HCT116 (cell line): ENCODE results near the gene FOXO6. TPM values are rescaled to one million over a fixed set of nuclear protein-coding genes. Genes with fewer than 3 reads are reported as not detected.

Source experiments
- ATAC-seq: fragments of 200-7000 bp; cut with Tn5 transposase; 2 replicates; pipeline ENCODE4 v1.9.1; 2020; ENCODE audit warnings: mild to moderate bottlenecking, moderate library complexity
- BruUV-seq: library from RNA; stranded (reverse); fragments of 400-500 nt; replicated peaks from 2 replicates; lab custom pipeline; 2021; lab: Mats Ljungman, UMichigan
- CTCF ChIA-PET: fragments of 300-600 bp; sonication (Branson Sonifier 250); formaldehyde crosslinking; loops from one replicate; lab custom pipeline; 2021; ENCODE audit warnings: antibody characterized with exemption; lab: Charles Lee
- POLR2A ChIA-PET: fragments of 300-600, 350-600 bp; sonication (Branson Sonifier 250); formaldehyde crosslinking; loops from one replicate; lab custom pipeline; 2021; ENCODE audit warnings: antibody characterized with exemption; lab: Charles Lee
- RAD21 ChIA-PET, 2 experiments: fragments of 300-600 bp; sonication (Branson Sonifier 250); formaldehyde crosslinking; loops; one replicate each; lab custom pipeline; 2023; ENCODE audit warnings: low total read pairs in 2 of 2; ENCODE audit not compliant: uncharacterized antibody in 2 of 2, unreplicated experiment in 2 of 2, low non-redundant PET in 1 of 2; lab: Charles Lee
- DNase-seq: peaks from one replicate; pipeline ENCODE4 v3.0.0-alpha.2; 2010; ENCODE audit warnings: low read depth, low spot score
- H2AFZ ChIP-seq: fragments of 200-600 bp; shearing (Covaris generic), sonication (generic); 2 replicates; pipeline ENCODE4 v1.6.1; 2017; ENCODE audit warnings: low read depth, mixed run types, mixed read lengths, antibody characterized with exemption, low read length; ENCODE audit not compliant: poor library complexity, severe bottlenecking
- H3K27ac ChIP-seq: 2 replicates; pipeline ENCODE4 v1.5.1; 2012; ENCODE audit warnings: low read depth, low read length
- H3K27me3 ChIP-seq: fragments of 200-600 bp; sonication (generic); 2 replicates; pipeline ENCODE4 v1.6.1; 2016; ENCODE audit warnings: mixed run types, low read length, mixed read lengths; ENCODE audit not compliant: insufficient read depth
- H3K36me3 ChIP-seq, 2 experiments: fragments of 200-500 bp in 1 of 2; fragments of 200-600 bp in 1 of 2; sonication (Bioruptor generic) in 1 of 2; sonication (generic) in 1 of 2; 2 replicates each; pipeline versions ENCODE4 v1.5.1 to v1.6.1; 2014 to 2016; ENCODE audit warnings: low read length in 2 of 2, inconsistent platforms in 1 of 2, mixed read lengths in 1 of 2, mixed run types in 1 of 2; ENCODE audit not compliant: insufficient read depth in 2 of 2, control insufficient read depth in 1 of 2
- H3K4me1 ChIP-seq, 2 experiments: fragments of 200-600 bp in 1 of 2; sonication (generic) in 1 of 2; 2 replicates each; pipeline versions ENCODE4 v1.5.1 to v1.6.1; 2012 to 2017; ENCODE audit warnings: low read length in 2 of 2, inconsistent platforms in 1 of 2, mild to moderate bottlenecking in 1 of 2, mixed read lengths in 1 of 2, mixed run types in 1 of 2, moderate library complexity in 1 of 2; ENCODE audit not compliant: insufficient read depth in 2 of 2, control insufficient read depth in 1 of 2
- H3K4me2 ChIP-seq: fragments of 200-600 bp; sonication (generic); 2 replicates; pipeline ENCODE4 v1.6.1; 2017; ENCODE audit warnings: mixed run types, low read length, mixed read lengths
- H3K4me3 ChIP-seq, 2 experiments: fragments of 200-600 bp in 1 of 2; sonication (generic) in 1 of 2; replicated peaks in 1 of 2; 2 replicates each; pipeline ENCODE4 v1.5.1; 2011 to 2016; ENCODE audit warnings: low read length in 2 of 2, control low read depth in 1 of 2, low read depth in 1 of 2, mild to moderate bottlenecking in 1 of 2, mixed read lengths in 1 of 2, mixed run types in 1 of 2
- H3K79me2 ChIP-seq: fragments of 200-600 bp; sonication (generic); 2 replicates; pipeline ENCODE4 v1.6.1; 2017; ENCODE audit warnings: mild to moderate bottlenecking, mixed run types, low read length, moderate library complexity, mixed read lengths; ENCODE audit not compliant: insufficient read depth
- H3K9ac ChIP-seq: fragments of 200-600 bp; sonication (generic); 2 replicates; pipeline ENCODE4 v1.6.1; 2016; ENCODE audit warnings: low read length, mixed read lengths
- H3K9me2 ChIP-seq: fragments of 200-600 bp; sonication (generic), shearing (Covaris generic); 2 replicates; pipeline ENCODE4 v1.6.1; 2017; ENCODE audit warnings: mixed run types, mild to moderate bottlenecking, moderate library complexity; ENCODE audit not compliant: insufficient read depth
- H3K9me3 ChIP-seq, 2 experiments: fragments of 200-500 bp in 1 of 2; fragments of 200-600 bp in 1 of 2; sonication (Bioruptor generic) in 1 of 2; sonication (generic) in 1 of 2; 2 replicates each; pipeline ENCODE4 v1.6.1; 2014 to 2017; ENCODE audit warnings: low read length in 2 of 2, mixed read lengths in 2 of 2, inconsistent platforms in 1 of 2, low read depth in 1 of 2, mild to moderate bottlenecking in 1 of 2, mixed run types in 1 of 2, moderate library complexity in 1 of 2; ENCODE audit not compliant: control insufficient read depth in 1 of 2, insufficient read depth in 1 of 2
- H4K20me1 ChIP-seq: fragments of 200-600 bp; sonication (generic), shearing (Covaris generic); 2 replicates; pipeline ENCODE4 v1.6.1; 2017; ENCODE audit warnings: mixed run types, mild to moderate bottlenecking, moderate library complexity; ENCODE audit not compliant: insufficient read depth
- CBX3 ChIP-seq: IDR thresholded peaks from 2 replicates; pipeline ENCODE4 v1.6.1; 2012; ENCODE audit warnings: low read depth
- CEBPB ChIP-seq: IDR thresholded peaks from 2 replicates; pipeline ENCODE4 v1.6.1; 2012; ENCODE audit warnings: low read depth
- ELF1 ChIP-seq: IDR thresholded peaks from 2 replicates; pipeline ENCODE4 v1.6.1; 2012; ENCODE audit warnings: low read depth, borderline replicate concordance
- EZH2phosphoT487 ChIP-seq: fragments of 200-600 bp; IDR thresholded peaks from 2 replicates; pipeline ENCODE4 v1.6.1; 2018; ENCODE audit warnings: antibody characterized with exemption, borderline replicate concordance
- MAX ChIP-seq: IDR thresholded peaks from 2 replicates; pipeline ENCODE4 v1.6.1; 2012
- POLR2A ChIP-seq: IDR thresholded peaks from 2 replicates; pipeline ENCODE4 v1.7.0; 2011; ENCODE audit warnings: borderline replicate concordance; ENCODE audit not compliant: insufficient read depth, insufficient read length; ENCODE audit errors: extremely low read depth
- REST ChIP-seq: IDR thresholded peaks from 2 replicates; pipeline ENCODE4 v1.6.1; 2012; ENCODE audit warnings: low read depth
- SIN3A ChIP-seq: IDR thresholded peaks from 2 replicates; pipeline ENCODE4 v1.6.1; 2012; ENCODE audit warnings: low read depth
- SP1 ChIP-seq: IDR thresholded peaks from 2 replicates; pipeline ENCODE4 v1.6.1; 2012; ENCODE audit warnings: low read depth
- SRF ChIP-seq: IDR thresholded peaks from 2 replicates; pipeline ENCODE4 v1.6.1; 2012; ENCODE audit warnings: low read depth
- TCF7L2 ChIP-seq: IDR thresholded peaks from 2 replicates; pipeline ENCODE4 v1.7.0; 2011; ENCODE audit warnings: borderline replicate concordance, inconsistent platforms; ENCODE audit not compliant: insufficient read depth, insufficient read length; ENCODE audit errors: extremely low read depth
- YY1 ChIP-seq: IDR thresholded peaks from 2 replicates; pipeline ENCODE4 v1.6.1; 2011; ENCODE audit warnings: low read length, low read depth, moderate library complexity, mild to moderate bottlenecking; ENCODE audit not compliant: insufficient replicate concordance; ENCODE audit errors: extremely low read depth
- ZFX ChIP-seq: fragments of 450-650 bp; IDR thresholded peaks from 2 replicates; pipeline ENCODE4 v1.6.1; 2017
- ZNF274 ChIP-seq: fragments of 200-500 bp; sonication (Bioruptor generic); IDR thresholded peaks from 2 replicates; pipeline ENCODE4 v1.6.1; 2014; ENCODE audit warnings: mild to moderate bottlenecking, low read depth, low read length, inconsistent platforms
- intact Hi-C: fragments of 100-400 bp; cut with micrococcal nuclease; formaldehyde crosslinking; loops from 2 replicates; pipeline ENCODE4 v1.10.0; 2022
- total RNA-seq: library from RNA; stranded (reverse); gene quantifications from one replicate; pipeline ENCODE4 v1.2.1, GENCODE V29; 2021; ENCODE audit not compliant: unreplicated experiment
- TF ChIP-seq, protein P1 (sequence below): IDR thresholded peaks from 2 replicates; pipeline ENCODE4 v1.6.1; 2012

The FOXO6 gene
- total RNA-seq, 1 experiment from 2014 or later = 7.0 TPM

DNA sequence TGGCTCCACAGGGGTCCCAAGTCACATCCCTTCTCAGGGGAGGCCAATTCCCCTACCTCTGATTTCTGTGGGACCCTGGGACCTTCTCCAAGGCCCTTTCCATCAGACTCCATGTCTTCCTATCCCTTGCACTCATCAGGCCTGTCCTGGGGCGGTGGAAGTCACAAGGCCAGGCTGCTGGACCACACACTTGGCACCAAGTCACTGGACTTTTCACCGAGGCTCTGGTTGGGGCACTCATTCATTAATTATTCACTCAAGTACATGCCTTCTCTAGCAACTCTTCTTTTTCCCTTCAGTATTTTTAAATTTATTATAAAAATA is 11.2 kb upstream of the FOXO6 start:
- Histone ChIP-seq H3K9me2 (no peaks in the 10 kb centered on the region), H3K27ac (no peak overlapping the region), H3K4me1 (peaks cover 10 to 11% of the 10 kb centered on the region in 2 experiments; a peak in 3 of 4 replicates), H3K9ac (no peak overlapping the region), H3K4me2 (no peak overlapping the region), H4K20me1 (no peaks in the 10 kb centered on the region), H3K4me3 (no peak overlapping the region), H3K36me3 (no peaks in the 10 kb centered on the region), H2AFZ (no peak overlapping the region), H3K79me2 (no peaks in the 10 kb centered on the region), H3K27me3 (no peaks in the 10 kb centered on the region), H3K9me3 (no peaks in the 10 kb centered on the region)
- ChIA-PET RAD21 (no interaction called here), POLR2A (no interaction called here), CTCF (no interaction called here)
- DNase-seq (no peak), ATAC-seq (no peak)
- BruUV-seq = no TSS peak
- intact Hi-C loops = no loop called here
- TF ChIP-seq SIN3A = no peak
- no peak for TF ChIP-seq ZFX
- no peak for TF ChIP-seq SRF
- no peak for TF ChIP-seq YY1
- no peak for TF ChIP-seq MAX
- TF ChIP-seq ZNF274 = no peak
- TF ChIP-seq EZH2phosphoT487 = no peak
- no peak for TF ChIP-seq POLR2A

DNA sequence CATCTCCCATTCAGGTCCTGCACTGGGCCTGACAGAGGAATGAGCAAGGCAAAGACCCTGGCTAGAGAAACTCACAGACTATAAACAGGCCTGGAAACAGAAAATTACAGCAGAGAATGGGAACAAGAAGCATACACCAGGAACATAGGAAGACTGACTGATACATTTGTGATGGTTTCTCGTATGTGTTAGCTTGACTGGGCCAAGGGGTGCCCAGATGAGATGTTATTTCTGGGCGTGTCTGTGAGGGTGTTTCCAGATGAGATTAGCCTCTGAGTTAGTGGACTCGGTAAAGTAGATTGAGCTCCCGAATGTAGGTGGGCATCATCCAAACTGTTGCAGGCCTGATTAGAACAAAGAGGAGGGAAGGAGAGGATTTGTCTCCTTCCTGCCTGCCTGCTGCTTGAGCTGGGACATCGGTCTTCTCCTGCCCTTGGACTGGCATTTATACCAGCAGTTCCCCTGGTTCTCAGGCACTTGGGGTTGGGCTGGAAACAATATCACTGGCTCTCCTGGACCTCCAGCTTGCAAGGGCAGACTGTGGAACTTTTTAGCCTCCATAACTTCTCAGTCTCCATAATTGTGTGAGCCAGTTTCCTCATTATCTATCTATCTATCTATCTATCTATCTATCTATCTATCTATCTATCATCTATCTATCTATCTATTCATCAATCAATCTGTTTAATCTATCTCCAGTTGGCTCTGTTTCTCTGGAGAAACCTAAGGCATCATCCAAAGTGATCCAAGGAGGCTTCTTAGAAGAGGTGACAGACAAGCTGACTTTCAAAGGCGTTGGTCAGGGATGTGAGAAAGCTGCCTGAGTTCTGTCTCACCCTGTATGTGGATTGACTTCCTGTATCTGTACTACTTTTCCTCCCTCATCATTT is 9.7 kb upstream of the FOXO6 start:
- no peaks in the 10 kb centered on the region for H3K27me3 ChIP-seq
- ChIA-PET POLR2A (interaction anchor here (0.9 to 1.1 kb wide), 2 partner anchors 9 to 10 kb away, joined by 3 read pairs; no protein-coding TSS in a partner anchor), CTCF (interaction anchor here (1.0 kb wide), 1 partner anchor 20 kb away, joined by 3 read pairs; no protein-coding TSS in a partner anchor), RAD21 (no interaction called here)
- H3K9me2 ChIP-seq = no peaks in the 10 kb centered on the region
- H3K27ac ChIP-seq = no peak overlapping the region
- no peak overlapping the region for H3K9ac ChIP-seq
- intact Hi-C loops = no loop called here
- H3K9me3 ChIP-seq = no peaks in the 10 kb centered on the region
- no peak overlapping the region for H2AFZ ChIP-seq
- H4K20me1 ChIP-seq = no peaks in the 10 kb centered on the region
- no peaks in the 10 kb centered on the region for H3K36me3 ChIP-seq
- no TSS peak for BruUV-seq
- DNase-seq (no peak), ATAC-seq (no peak)
- no peak overlapping the region for H3K4me3 ChIP-seq
- peaks cover 10 to 11% of the 10 kb centered on the region in 2 experiments; a peak in 3 of 4 replicates for H3K4me1 ChIP-seq
- H3K4me2 ChIP-seq = no peak overlapping the region
- no peaks in the 10 kb centered on the region for H3K79me2 ChIP-seq
- TF ChIP-seq REST (no peak), YY1 (no peak), TCF7L2 (no peak), ZNF274 (no peak), CBX3 (no peak), ELF1 (no peak), CEBPB (no peak), SIN3A (no peak), SP1 (no peak)
- TF ChIP-seq, protein P1, sequence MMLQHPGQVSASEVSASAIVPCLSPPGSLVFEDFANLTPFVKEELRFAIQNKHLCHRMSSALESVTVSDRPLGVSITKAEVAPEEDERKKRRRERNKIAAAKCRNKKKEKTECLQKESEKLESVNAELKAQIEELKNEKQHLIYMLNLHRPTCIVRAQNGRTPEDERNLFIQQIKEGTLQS = no peak
